WERI-Rb-1 (cell line): ENCODE results near the gene SETD3.
"Not testable (repeated sequence)": the region's sequence is repeated elsewhere in the genome, so short reads cannot be mapped to it uniquely, and the experiment has no call there.

Experiments
- DNase-seq: peaks from one replicate; pipeline ENCODE4 v3.0.0-alpha.2; 2020
- H3K27ac ChIP-seq: fragments of 250-450 bp; sonication (Bioruptor Pico); 2 replicates; pipeline ENCODE4 v1.5.1; 2020; ENCODE audit warnings: mild to moderate bottlenecking, moderate library complexity
- H3K27me3 ChIP-seq: fragments of 250-450 bp; sonication (Bioruptor Pico); 2 replicates; pipeline ENCODE4 v1.5.1; 2021; ENCODE audit warnings: mild to moderate bottlenecking, low read depth, moderate library complexity; ENCODE audit not compliant: insufficient read depth, severe bottlenecking
- H3K36me3 ChIP-seq: fragments of 250-450 bp; sonication (Bioruptor Pico); 2 replicates; pipeline ENCODE4 v1.5.1; 2020; ENCODE audit warnings: mild to moderate bottlenecking, moderate library complexity
- H3K4me3 ChIP-seq: 2 replicates; pipeline ENCODE4 v1.5.1; 2011; ENCODE audit warnings: low read depth, mild to moderate bottlenecking, control low read depth, low read length
- H3K9me3 ChIP-seq: fragments of 250-450 bp; sonication (Bioruptor Pico); 2 replicates; pipeline ENCODE4 v1.5.1; 2021; ENCODE audit warnings: mild to moderate bottlenecking, moderate library complexity; ENCODE audit not compliant: severe bottlenecking
- CTCF ChIP-seq: IDR thresholded peaks from 2 replicates; pipeline ENCODE4 v1.5.1; 2011; ENCODE audit warnings: low read depth, mild to moderate bottlenecking, control low read depth, inconsistent platforms, low read length

The SETD3 gene

DNA sequence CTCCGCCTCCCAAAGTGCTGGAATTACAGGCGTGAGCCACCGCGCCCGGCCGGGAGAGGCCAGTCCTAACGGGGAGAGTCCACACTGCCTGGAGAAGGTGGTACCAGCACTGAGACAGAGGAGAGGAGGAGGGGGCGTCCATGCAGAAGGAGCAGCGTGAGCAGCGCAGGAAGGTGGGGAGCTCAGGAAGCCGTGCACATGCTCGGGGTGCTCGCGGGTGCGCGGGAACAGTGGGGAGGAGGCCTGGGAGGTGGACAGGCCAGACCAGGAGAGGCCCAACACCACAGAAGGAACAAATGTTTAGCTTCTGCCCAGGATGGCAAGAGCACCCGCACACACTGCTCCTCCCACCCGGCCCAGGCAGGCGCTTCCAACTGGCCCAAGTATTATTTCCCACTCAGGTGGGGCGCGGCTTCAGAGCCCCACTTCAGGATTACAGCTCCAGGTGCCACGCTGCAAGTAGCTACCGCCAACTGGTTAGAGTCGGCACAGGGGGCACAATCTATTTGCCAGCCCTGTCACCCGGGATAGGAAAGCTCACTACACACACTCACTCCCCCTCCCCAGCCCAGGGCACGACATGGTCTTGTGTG is 127.9 kb downstream of the SETD3 start:
- no peak for TF ChIP-seq CTCF
- H3K27ac ChIP-seq: no peak overlapping the region
- H3K4me3 ChIP-seq: no peak overlapping the region
- no peaks in the 10 kb centered on the region for H3K9me3 ChIP-seq
- no peaks in the 10 kb centered on the region for H3K27me3 ChIP-seq
- no peaks in the 10 kb centered on the region for H3K36me3 ChIP-seq
- no peak for DNase-seq

- H3K9me3 ChIP-seq: no peaks in the 10 kb centered on the region
- H3K27me3 ChIP-seq: no peaks in the 10 kb centered on the region
- no peaks in the 10 kb centered on the region for H3K36me3 ChIP-seq
- H3K4me3 ChIP-seq: no peak overlapping the region
- no peak; the same call in 1 of the 2 replicates for TF ChIP-seq CTCF
- H3K27ac ChIP-seq: no peak overlapping the region
- DNase-seq: no peak
Observed at GRCh38 chr14:99351166-99352007, 129.3 kb downstream of the SETD3 start.

- H3K27ac ChIP-seq: no peak overlapping the region
- no peak for DNase-seq
- H3K27me3 ChIP-seq: no peaks in the 10 kb centered on the region
- no peak overlapping the region for H3K4me3 ChIP-seq
- no peaks in the 10 kb centered on the region for H3K36me3 ChIP-seq
- TF ChIP-seq CTCF: no peak
- no peaks in the 10 kb centered on the region for H3K9me3 ChIP-seq
Observed at GRCh38 chr14:99350751-99351150, 129.9 kb downstream of the SETD3 start.

- Histone ChIP-seq H3K9me3 (no peaks in the 10 kb centered on the region), H3K36me3 (no peaks in the 10 kb centered on the region), H3K27me3 (no peaks in the 10 kb centered on the region), H3K27ac (no peak overlapping the region), H3K4me3 (no peak overlapping the region)
- no peak for DNase-seq
- no peak for TF ChIP-seq CTCF
Observed at GRCh38 chr14:99349721-99350495, 130.8 kb downstream of the SETD3 start.

GRCh38 chr14:99348816-99349614 is 131.6 kb downstream of the SETD3 start:
- no peaks in the 10 kb centered on the region for H3K9me3 ChIP-seq
- H3K4me3 ChIP-seq: no peak overlapping the region
- no peak for TF ChIP-seq CTCF

GRCh38 chr14:99348231-99348630 is 132.4 kb downstream of the SETD3 start:
- not testable (repeated sequence) for H3K27me3 ChIP-seq, H3K9me3 ChIP-seq, DNase-seq, H3K27ac ChIP-seq, H3K36me3 ChIP-seq, H3K4me3 ChIP-seq

More at GRCh38 chr14:99348816-99349614, 131.6 kb downstream of the SETD3 start:
- Histone ChIP-seq H3K27ac (no peak overlapping the region), H3K36me3 (no peaks in the 10 kb centered on the region), H3K27me3 (no peaks in the 10 kb centered on the region)
- DNase-seq: no peak
